CD4-positive, alpha-beta T cell treated with Interleukin-4 for 4 hours (primary cell): ENCODE results near the gene LENG1.
A peak's percentile ranks its signal among the peaks of the same experiment; 100 is the strongest.

ENCODE experiments used
- DNase-seq: peaks from one replicate; pipeline ENCODE4 v3.0.0-alpha.2; 2020

LENG1 gene

DNA sequence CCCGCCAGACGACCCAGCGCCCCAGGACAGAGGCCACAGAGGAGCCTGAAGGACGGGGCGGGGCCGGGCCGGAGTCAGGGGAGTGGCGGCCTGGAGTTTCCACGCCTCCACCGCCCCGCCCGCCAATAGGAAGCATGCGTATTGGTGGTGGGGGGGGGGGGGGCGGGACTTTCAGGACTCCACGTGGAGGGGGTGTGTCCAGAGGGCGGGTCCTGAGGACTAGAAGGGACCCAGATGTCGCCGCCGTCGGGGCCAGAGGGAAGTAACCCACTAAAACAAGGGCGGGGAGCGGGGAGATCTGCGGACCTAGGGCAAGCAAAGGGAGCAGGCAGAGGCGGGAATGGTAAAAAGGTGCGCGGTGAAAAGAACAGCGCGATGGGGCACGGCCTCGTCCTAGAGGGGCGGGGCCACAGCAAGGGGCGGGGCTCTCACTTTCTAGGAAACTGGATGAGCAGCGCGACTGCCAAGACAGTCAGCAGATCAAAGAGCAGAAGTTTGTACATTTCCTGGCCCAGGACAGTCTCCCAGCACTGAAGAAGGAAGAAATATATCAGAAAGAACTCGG, 2.8 kb upstream of the LENG1 start:
- peak; percentile 73 for DNase-seq

DNA sequence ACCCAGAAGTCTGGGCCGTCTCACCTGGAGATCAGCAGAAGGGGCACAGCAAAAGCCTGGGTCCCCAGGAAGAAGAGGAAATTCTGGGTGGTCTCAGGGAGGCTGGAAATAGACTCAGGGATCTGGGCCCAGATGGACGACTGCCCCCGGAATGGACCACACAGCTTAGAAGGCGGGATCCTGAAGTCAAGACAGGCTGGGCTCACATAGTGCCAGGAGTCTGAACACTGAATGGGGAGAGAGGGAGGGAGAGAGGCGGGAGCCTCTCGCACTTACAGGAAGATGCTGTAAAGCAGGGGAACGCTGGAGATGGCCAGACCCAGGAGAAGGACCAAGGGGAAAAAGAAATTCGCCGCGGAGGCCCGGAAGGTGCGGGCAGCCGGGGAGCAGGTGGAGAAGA, 1.3 kb upstream of the LENG1 start:
- DNase-seq, result no peak

DNA sequence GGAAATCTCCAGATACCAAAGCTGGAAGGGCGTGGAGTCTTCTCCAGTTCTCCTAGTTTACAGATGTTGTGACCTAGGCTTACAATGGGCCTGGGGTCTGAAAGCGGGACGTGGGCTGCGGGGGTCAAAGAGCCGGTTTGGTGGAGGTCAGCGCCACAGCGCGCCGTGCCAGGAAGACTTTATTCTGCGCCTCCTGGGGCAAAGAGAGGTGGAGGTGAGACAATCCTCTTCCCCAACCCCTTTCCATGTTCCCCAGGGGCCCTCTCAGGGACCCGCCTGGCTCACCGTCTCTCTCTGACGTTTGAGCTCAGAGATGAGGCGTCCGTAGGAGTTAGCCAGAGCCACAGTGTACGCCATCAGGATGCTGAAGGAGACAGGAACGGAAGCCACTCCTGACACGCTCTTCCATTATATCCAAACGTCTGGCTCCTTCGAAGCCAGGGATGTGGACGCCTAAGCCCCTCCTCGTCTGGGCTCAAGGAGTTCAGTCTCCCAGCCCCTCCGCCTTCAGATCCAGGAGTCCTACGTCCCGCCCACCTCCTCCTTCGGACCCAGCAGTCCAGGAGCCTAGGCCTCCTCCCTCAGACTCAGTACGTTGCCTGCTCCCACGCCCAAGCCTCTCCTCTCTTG, 776 bp upstream of the LENG1 start:
- no peak for DNase-seq

DNA sequence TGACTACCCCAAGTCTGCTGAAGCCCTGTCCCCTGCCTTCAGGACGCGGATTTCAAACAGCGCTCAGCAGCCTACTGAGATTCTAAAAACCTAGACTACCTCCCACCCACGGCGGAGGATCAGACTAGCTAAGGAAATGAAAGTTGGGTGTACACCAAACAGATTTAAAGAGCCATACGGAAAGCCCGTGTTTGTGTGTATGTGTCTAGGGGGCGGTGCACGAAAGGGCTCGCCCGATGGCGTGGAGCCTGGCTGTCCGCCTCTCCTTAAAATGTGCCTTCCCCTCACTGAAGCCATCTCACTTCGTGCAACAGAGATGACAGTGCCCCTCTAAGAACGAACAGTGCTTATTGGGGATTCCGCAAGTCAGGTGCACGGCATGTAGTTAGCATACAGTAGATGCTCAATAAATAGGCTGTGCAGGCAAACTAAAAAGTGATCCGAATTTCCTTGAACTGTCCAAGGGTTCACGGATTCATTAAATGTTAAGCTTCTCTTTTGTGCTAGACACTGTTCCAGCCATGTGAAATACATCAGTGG, 639 bp downstream of the LENG1 start:
- DNase-seq, result peak; percentile 24

DNA sequence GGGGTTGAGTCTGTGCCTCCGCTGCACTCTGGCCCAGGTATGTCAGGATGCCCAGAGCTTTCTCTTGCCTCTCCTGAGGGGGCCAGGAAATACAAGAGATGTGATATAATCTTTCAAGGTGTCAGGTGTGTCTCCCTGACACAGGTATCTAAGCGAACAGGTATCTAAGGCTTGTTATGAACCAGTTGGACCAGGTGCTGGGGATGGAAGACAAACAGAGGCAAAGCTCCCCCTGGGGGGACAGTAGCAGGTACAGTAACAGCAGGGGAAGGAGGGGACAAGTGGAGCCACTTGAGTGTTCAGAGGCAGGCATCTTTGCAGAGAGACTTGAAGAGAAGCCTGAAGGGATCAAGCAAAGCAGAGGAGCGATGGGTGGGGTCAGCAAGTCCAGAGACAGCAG, 2.6 kb downstream of the LENG1 start:
- DNase-seq, result no peak

DNA sequence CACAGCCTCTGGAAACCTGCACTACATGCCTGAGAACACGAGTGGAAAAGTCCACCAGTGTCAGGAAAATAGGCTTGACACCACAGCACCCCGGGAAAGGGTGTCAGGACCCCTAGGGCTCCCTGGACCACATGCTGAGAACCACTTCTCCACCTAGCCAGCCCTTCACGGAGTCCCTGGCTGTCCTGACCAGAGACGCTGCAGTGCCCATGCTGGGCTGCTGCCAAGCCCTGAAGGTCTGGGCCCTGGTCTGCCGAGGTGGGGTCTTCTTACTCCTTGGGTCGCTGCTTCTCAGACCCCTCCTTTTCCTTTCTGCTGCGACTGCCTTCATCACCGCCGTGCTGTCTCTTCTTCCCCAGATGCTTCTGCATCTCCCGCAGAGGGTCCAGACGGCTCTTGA, 3.0 kb downstream of the LENG1 start:
- no peak for DNase-seq

DNA sequence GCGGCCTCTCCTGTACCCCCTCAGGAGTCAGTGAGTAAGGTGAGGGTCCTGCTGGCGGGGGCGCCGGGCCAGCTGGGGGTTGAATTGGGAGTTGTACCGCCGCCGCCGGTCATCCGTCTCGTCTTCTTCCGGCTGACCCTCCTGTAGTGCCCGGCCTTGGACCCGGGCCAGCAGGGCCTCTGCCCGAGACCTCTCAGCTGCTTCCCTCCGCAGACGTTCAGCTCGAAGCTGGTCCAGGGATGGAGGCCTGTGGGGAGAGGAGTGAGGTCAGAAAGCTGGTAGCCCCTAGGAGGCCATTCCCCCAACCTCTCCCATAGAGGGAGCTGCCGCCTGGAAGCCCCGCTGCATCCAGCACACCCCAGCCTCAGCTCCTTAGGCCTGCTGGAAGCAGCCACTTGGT, 3.8 kb downstream of the LENG1 start:
- no peak for DNase-seq

DNA sequence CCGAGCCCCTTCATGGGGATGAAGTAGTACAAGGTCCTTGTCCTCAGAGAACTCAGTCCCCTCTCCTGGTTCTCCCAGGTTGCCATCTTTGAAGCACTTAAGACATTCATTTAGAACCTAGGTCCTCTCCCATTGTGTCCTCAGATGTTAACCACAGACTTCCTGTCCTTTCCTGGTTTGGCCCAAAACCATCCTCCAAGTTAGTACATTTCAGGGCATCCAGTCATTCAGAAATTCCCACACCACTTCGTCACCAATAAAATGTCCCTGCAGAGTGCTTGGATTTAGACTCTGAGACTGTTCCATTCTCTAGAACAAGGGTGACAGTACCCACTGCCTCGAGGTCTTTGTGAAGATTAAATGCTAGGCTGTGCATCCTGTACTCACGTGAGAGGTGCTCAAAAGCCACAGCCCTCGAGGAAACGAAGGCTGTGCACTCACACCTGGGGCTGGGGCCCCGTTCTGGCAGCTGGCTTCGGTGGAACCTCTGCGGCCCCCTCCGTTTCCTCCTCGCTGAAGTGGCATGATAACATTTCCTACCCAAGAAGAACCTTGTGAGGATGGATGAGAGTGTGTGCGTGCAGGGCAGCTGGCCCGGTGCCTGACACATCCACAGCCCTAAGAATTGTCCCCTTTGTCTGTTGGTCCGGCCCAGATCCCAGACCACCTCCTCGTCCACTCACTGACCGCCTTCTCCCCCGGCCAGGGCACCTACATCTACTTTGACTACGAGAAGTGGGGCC, 4.7 kb downstream of the LENG1 start:
- DNase-seq, result peak; percentile 47

DNA sequence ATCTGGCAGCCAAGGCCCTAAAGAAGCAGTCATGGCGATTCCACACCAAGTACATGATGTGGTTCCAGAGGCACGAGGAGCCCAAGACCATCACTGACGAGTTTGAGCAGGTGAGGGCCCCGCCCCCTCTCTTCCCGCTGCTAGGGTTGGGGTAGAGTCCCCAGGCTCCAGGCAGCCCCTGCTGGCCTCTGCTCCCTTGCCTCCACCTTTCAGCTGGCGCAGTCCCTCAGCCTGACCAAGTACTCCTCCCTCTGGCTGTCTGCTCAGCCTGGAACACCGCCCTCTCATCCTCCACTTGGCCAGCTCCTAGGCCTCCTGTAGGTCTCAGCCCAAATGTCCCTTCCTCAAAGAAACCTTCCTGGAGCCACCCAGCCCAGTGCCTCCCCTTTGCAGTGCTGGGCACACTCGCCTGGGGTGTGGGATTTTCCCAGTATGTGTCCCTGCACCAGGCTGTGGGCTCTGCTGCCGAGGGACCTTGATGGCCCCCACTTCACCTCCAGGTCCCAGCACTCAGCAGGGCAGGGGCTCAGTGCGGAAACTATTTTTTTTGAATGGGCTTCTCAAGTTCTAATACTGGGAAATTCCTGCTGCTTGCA, 5.7 kb downstream of the LENG1 start:
- no peak for DNase-seq

DNA sequence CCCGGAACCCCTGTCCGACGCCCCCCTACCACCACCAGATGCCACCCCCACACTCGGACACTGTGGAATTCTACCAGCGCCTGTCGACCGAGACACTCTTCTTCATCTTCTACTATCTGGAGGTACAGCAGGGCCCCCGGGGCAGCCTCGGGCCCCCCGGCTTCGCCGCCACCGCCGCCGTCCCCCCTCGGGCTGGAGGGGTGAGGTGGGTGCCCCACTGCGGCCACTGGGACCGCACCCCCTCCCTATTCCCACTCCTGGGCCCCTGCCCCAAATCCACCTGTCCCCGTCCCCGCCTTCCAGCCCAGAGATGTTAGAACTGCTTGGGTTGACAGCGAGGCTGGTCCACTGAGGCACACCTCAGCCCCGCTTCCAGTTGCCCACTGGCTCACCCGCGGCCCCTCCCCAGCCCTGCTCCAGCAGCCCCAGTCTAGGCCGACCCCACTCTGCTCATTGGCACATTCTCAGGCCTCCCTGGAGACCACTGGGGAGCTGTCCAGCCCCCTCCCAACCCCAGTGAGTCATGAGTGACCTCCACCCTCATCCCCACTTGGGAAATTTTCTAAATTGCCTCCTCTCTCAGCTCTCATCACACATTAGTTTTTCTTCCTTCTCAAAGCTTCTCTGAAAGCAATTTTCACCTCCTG, 6.5 kb downstream of the LENG1 start:
- DNase-seq, result no peak

DNA sequence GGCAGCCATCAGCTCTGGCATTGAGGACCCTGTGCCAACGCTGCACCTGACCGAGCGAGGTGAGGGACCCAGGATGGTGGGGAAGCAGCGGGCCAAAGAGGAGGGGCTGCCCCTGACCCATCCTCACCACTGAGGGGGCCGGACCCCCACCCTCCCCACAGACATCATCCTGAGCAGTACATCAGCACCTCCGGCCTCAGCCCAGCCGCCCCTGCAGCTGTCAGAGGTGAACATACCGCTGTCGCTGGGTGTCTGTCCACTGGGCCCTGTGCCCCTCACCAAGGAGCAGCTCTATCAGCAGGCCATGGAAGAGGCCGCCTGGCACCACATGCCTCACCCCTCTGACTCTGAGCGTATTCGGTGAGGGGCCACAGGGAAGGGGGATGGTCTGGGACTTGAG, 7.3 kb downstream of the LENG1 start:
- no peak for DNase-seq

DNA sequence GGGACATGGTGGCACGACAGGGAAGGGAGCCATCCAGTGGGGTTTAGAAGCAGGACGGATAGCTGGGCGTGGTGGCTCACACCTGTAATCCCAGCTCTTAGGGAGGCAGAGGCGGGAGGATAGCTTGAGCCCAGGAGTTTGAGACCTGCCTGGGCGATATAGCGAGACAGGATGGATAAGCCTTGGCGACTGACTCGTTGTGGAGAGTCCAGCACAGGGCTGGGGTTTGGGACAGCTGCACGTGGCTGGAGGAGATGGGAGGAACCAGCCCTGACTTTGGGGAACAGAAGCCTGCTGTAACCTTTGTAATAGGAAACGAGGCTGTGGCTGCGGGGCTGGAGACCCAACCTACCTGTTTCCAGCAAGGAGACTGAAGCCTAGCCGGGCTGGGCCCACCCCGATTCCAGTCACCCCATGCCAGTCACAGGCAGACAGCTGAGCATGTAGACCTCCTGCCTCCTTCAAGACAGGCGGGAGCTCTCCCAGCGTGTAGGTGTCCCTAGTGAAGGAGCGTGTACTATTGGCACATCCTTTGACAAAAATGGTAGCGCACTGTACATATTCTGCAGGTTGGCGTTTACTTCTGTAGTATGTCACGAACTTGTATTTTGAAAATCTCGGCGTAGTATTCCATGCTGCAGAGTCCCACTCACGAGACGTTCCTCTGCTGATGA, 8.0 kb downstream of the LENG1 start:
- no peak for DNase-seq

DNA sequence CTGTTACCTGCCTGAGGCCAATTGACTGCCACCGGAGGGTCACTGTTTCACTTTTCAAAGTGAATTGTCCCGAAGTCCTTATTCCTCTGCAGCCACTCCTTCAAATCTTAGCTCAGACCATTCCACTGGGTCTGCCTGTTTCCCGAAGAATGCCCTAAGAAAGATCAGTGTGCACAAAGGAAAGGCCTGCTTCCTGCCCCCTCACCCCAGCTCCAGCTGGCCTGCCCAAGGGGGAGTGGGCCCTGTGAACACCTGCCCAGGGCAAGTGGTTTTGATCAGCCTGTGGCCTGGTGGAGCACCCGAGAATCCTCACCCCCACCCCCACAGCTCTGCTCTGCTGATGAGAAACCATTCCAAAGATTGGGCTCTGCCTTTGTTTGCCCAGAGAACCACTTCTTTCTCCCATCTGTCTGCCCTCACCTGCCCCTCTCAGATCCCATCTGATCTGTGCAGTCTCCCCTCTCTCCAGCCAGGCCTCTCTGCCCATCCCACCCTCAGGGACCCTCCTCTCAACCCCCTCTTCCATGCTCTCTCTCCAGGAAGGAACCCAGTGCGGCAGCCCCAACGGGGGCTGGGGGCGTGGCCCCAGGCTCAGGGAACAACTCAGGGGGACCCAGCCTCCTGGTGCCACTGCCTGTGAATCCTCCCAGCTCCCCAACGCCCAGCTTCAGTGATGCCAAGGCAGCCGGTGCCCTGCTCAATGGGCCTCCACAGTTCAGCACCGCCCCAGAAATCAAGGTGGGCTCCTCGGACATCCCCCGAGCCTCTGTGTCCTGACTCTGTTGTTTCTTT, 10.3 kb downstream of the LENG1 start:
- no peak for DNase-seq

DNA sequence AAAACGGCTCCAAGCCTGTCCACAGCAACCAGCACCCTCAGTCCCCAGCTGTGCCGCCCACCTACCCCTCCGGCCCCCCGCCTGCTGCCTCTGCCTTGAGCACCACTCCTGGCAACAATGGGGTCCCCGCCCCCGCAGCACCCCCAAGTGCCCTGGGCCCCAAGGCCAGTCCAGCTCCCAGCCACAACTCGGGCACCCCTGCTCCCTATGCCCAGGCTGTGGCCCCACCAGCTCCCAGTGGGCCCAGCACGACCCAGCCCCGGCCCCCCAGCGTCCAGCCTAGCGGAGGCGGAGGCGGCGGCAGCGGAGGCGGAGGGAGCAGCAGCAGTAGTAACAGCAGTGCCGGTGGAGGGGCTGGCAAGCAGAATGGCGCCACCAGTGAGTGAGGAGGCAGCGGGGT, 11.4 kb downstream of the LENG1 start:
- DNase-seq, result no peak

DNA sequence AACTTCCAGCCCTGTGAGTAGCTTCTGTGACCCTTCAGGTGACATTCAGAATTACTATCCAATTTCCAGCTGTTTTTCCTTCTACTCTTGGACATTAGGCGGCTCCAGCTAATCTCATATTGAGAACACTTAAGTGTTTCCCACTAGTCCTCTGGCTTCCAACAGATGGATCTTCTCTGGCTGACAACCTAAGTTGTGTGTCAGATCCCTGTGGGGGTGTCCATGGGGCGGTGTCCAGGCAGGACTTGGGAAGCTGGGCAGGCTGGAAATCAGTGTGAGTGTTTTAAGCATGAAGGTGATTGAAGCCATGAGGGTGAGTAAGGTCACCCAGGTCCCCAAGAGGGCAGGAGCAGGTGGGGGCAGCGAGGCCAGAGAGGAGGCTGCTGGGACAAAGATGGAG, 11.8 kb downstream of the LENG1 start:
- DNase-seq, result no peak

DNA sequence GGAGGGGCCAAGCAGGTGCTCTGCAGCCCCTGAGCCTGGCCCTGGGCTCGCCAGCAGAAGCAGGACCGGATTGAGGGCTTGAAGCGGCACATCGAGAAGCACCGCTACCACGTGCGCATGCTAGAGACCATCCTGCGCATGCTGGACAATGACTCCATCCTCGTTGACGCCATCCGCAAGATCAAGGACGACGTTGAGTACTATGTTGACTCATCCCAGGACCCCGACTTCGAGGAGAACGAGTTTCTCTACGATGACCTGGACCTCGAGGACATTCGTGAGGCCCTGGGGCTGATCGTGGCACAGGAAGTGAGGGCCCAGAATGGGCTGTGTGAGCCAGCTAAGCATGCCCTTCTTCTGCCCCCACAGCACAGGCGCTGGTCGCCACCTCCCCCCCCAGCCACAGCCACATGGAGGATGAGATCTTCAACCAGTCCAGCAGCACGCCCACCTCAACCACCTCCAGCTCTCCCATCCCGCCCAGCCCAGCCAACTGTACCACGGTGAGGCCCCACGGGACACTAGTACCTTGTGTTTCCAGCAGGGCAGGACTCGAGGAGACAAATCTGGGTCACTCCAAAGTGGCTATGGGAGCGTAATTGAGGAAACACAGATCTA, 13.9 kb downstream of the LENG1 start:
- no peak for DNase-seq

DNA sequence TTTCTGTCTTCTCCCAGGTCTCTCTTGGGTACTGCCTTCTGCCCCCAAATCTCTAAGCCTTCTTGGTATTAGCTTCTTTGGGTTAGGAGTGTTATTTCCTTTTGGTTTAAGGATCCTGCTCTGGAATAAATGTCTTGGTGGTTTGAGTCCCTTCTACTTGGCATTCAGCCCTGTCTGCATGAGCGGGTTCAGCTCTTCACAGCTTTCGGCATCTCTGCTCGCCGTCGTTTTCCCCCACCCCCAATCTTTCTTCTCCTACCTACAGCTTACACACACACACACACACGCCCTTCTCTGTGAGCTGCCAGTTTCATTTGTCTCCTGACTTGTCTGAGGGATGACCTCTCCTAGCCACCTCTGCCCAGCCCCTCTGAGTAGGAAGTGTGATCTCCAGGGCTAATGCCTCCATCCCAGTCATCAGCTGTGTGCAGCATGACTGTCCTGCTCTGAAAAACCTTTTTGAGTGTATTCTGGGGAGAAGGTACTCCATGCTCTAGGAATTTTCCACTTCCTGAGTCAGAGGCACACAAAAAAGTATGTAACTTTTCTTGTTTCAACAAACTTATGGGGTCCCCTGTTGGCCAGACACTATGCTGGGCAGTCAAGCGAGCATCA, 17.2 kb downstream of the LENG1 start:
- no peak for DNase-seq

DNA sequence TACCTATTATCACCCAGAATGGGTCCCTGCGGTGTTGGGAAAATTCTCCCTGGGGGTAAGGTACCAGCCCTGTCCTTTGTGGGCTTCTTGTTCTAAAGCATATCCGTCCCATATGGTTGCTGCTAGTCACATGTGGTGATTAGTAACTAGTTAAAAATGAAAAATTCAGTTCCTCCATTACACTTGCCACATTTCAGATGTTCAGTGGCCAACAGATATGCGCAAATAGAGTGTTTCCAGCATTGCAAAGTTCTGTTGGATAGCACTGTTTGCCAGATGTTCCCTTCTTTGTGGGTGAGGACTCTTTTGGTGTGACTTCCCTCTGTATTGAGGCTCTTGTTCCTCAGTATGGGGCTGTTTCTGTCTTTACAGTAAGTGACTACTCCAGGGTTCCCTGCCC, 18.2 kb downstream of the LENG1 start:
- no peak for DNase-seq

DNA sequence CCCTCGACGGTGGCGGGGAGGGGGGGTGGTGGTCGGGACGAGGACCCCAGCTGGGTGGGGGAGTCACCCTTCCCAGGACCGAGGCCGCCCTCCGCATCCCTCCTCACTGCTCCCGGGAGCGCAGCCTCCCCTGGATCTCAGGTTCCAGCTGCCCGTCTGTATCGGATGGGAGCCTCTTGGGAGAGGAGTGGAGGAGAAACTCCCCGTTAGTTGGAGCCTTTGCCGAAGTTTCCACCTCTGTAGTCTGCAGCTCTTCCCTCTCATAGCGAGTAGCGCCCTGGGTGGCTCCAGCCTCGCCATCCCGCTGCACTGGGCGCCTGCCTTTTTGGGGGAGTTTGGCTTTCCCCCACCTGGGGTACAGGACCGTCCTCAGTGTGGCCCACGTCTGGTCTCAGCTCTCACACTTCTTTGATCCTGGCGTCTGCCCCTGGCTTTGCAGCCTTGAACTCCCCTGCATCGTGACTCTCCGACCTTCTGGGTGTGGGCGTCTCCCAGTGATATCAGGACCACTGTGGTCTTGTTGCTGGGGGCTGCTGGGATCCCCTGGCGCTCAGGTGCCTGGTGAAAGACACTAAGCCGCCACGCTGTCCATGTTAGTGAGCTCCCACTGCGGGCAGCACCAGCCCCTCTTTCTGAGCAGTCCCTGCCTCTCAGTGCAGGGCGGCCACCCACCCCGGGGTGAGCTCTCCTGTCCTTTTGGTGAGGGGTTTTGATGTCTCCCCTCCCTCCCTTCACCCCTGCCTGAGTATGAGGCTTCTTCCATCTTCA, 20.8 kb downstream of the LENG1 start:
- DNase-seq, result no peak
